ENCODE data around the gene CDKN1B.

- TF ChIP-seq POLR2AphosphoS5 (IDR thresholded peaks at IDR 0.05; ENCODE audit: low read depth, low read length): peak; percentile 26; the same call in 1 of the 2 replicates
- no peak for TF ChIP-seq CTCF (IDR thresholded peaks at IDR 0.05 in 2 of 3, conservative IDR thresholded peaks at IDR 0.05 in 1 of 3; ENCODE audit: borderline replicate concordance in 1 of 3, insufficient read depth in 1 of 3, low read depth in 2 of 3, low read length in 2 of 3)
- no peak for TF ChIP-seq RAD21 (IDR thresholded peaks at IDR 0.05; ENCODE audit: low read depth)
These were observed 5.4 kb downstream of the CDKN1B start for GRCh38 chr12:12722435-12723148.
